Stimulated activated CD4-positive, alpha-beta T cell treated with anti-CD3 and anti-CD28 coated beads, Interleukin-4, amount 100 ng/mL, for 48 hours (primary cell): ENCODE results near the gene IDH3A.

Source experiments
- DNase-seq, 2 donors: peaks; one replicate each; pipeline ENCODE4 v3.0.0-alpha.2; 2020; ENCODE audit warnings: low read depth in 2 of 2

IDH3A gene

GRCh38 chr15:78201281-78202190, 52.4 kb downstream of the IDH3A start:
- no peak for DNase-seq

GRCh38 chr15:78203346-78204225, 54.4 kb downstream of the IDH3A start:
- DNase-seq: no peak

- DNase-seq: no peak
Observed at GRCh38 chr15:78204351-78205309, 55.5 kb downstream of the IDH3A start.

GRCh38 chr15:78205337-78205736, 56.2 kb downstream of the IDH3A start:
- no peak for DNase-seq

- no peak for DNase-seq
Observed at GRCh38 chr15:78205856-78206255, 56.7 kb downstream of the IDH3A start.

- DNase-seq: no peak
Observed at GRCh38 chr15:78206326-78207109, 57.4 kb downstream of the IDH3A start.

GRCh38 chr15:78207110-78207458, 57.9 kb downstream of the IDH3A start:
- DNase-seq: no peak

- DNase-seq: no peak
Observed at GRCh38 chr15:78207641-78208340, 58.6 kb downstream of the IDH3A start.

GRCh38 chr15:78208341-78208844, 59.2 kb downstream of the IDH3A start:
- no peak for DNase-seq

- DNase-seq: no peak
Observed at GRCh38 chr15:78208887-78209645, 59.9 kb downstream of the IDH3A start.

GRCh38 chr15:78209646-78210348, 60.6 kb downstream of the IDH3A start:
- DNase-seq: no peak

GRCh38 chr15:78210349-78210717, 61.2 kb downstream of the IDH3A start:
- no peak for DNase-seq

- no peak for DNase-seq
Observed at GRCh38 chr15:78211189-78211921, 62.2 kb downstream of the IDH3A start.

- DNase-seq: no peak
Observed at GRCh38 chr15:78212008-78212407, 62.8 kb downstream of the IDH3A start.

- DNase-seq: no peak
Observed at GRCh38 chr15:78212546-78213424, 63.6 kb downstream of the IDH3A start.

- no peak for DNase-seq
Observed at GRCh38 chr15:78213425-78213750, 64.2 kb downstream of the IDH3A start.

- no peak for DNase-seq
Observed at GRCh38 chr15:78213956-78214355, 64.8 kb downstream of the IDH3A start.
